ENCODE measurements around the gene ACLY.

ACLY gene

DNA sequence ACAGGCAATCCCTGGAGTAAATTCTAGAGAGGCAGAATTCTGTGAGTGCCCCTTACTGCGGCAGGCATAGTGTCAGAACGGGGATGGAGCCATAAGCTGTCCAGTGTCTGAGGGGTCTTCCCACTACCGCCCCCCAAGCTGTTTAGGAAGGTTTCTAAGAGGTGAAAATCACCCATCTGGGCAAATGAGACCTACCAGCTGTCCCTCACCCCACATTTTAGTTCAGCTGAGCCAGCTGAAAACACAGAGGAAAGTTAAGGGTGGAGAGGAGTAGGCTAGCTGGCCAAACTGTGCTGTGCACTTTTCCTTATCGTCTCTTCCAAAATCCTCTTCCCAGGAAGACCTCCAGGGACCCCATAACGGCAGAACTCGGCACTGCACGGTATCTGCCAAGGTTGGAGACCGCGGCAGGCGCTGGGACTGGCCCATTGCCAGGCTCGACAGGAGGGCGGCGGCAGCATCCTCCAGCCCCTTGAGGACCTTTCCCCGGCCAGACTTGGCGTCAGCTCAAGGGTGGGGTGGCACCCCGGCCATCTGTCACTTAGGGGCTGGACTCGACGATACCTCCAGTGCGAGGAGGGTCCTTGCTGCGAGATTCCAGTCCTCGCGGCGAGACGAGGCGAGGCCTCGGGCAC is 955 bp downstream of the ACLY start:
- peak overlapping the region; percentile 82 to 97 for H3K4me3 ChIP-seq (ENCODE audit: low read depth in 1 of 2, low read length in 1 of 2)
- peak overlapping the region; percentile 80 for H3K27ac ChIP-seq
- peaks cover 16 to 21% of the 10 kb centered on the region in 2 experiments for H3K4me1 ChIP-seq (ENCODE audit: control insufficient read depth in 1 of 2, insufficient read depth in 1 of 2, low read depth in 1 of 2, low read length in 1 of 2)
- no peaks in the 10 kb centered on the region for H3K9me3 ChIP-seq
- TF ChIP-seq CTCF (IDR thresholded peaks at IDR 0.05): no peak
- H3K27me3 ChIP-seq: no peaks in the 10 kb centered on the region
- peaks cover 10% of the 10 kb centered on the region for H3K36me3 ChIP-seq

DNA sequence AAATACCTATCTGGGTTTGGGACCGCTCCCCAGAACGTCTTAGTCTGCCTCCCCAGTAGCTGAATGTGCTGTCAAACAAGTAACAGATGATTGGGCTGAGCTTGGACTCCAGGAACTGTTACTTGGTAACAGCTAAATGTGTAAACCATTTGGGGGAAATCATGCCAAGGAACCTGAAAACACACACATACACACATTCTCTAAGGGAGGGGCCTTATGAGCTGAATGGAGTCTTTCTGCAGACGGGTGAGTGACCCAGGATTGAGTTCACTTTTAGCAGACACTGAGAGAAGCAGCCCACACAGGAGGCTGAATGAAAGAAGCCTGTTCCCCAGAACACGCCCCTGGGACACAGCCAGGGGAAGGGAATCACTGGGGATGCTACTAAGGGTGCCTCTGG is 1.6 kb downstream of the ACLY start:
- peaks cover 16% of the 10 kb centered on the region for H3K36me3 ChIP-seq
- no peaks in the 10 kb centered on the region for H3K27me3 ChIP-seq
- no peaks in the 10 kb centered on the region for H3K9me3 ChIP-seq
- H3K4me1 ChIP-seq (ENCODE audit: control insufficient read depth in 1 of 2, insufficient read depth in 1 of 2, low read depth in 1 of 2, low read length in 1 of 2): peaks cover 16 to 21% of the 10 kb centered on the region in 2 experiments
- H3K27ac ChIP-seq: no peak overlapping the region
- TF ChIP-seq CTCF (IDR thresholded peaks at IDR 0.05): no peak
- peak overlapping the region in 1 of 2 experiments; percentile 97 for H3K4me3 ChIP-seq (ENCODE audit: low read depth in 1 of 2, low read length in 1 of 2)

DNA sequence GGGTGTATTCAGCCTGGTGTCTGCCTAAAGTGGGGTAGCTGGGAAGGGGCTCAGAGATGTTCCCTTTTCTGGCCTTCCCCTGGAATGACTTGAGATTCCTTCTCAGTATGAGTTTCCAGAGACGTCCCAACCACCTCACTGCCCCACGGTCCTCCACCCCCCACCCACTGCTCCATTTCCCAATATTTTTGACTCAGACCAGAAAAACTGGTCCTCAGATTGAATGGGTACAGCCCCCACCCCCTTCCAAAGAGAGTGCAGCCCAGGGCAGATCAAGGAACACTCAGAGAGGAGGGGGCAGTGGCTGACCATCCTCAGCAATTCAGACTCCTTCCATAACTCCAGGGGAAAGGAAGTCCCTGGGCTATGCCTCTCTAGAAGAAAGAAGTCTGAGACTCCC is 3.2 kb downstream of the ACLY start:
- Histone ChIP-seq H3K27ac (no peak overlapping the region), H3K36me3 (peaks cover 32% of the 10 kb centered on the region), H3K27me3 (no peaks in the 10 kb centered on the region), H3K9me3 (no peaks in the 10 kb centered on the region), H3K4me1 (ENCODE audit: control insufficient read depth in 1 of 2, insufficient read depth in 1 of 2, low read depth in 1 of 2, low read length in 1 of 2) (peaks cover 16 to 21% of the 10 kb centered on the region in 2 experiments), H3K4me3 (ENCODE audit: low read depth in 1 of 2, low read length in 1 of 2) (no peak overlapping the region)
- TF ChIP-seq CTCF (IDR thresholded peaks at IDR 0.05): no peak

GRCh38 chr17:41915020-41915419 is 3.7 kb downstream of the ACLY start:
- Histone ChIP-seq H3K27ac (no peak overlapping the region), H3K27me3 (no peaks in the 10 kb centered on the region), H3K36me3 (peaks cover 38% of the 10 kb centered on the region), H3K4me1 (ENCODE audit: control insufficient read depth in 1 of 2, insufficient read depth in 1 of 2, low read depth in 1 of 2, low read length in 1 of 2) (peaks cover 16 to 21% of the 10 kb centered on the region in 2 experiments), H3K4me3 (ENCODE audit: low read depth in 1 of 2, low read length in 1 of 2) (no peak overlapping the region), H3K9me3 (no peaks in the 10 kb centered on the region)
- no peak for TF ChIP-seq CTCF (IDR thresholded peaks at IDR 0.05)

- peaks cover 14 to 17% of the 10 kb centered on the region in 2 experiments for H3K4me1 ChIP-seq (ENCODE audit: control insufficient read depth in 1 of 2, insufficient read depth in 1 of 2, low read depth in 1 of 2, low read length in 1 of 2)
- no peak for TF ChIP-seq CTCF (IDR thresholded peaks at IDR 0.05)
- H3K9me3 ChIP-seq: no peaks in the 10 kb centered on the region
- peaks cover 44% of the 10 kb centered on the region for H3K36me3 ChIP-seq
- no peak overlapping the region for H3K27ac ChIP-seq
- H3K27me3 ChIP-seq: no peaks in the 10 kb centered on the region
- H3K4me3 ChIP-seq (ENCODE audit: low read depth in 1 of 2, low read length in 1 of 2): no peak overlapping the region
These were observed 4.4 kb downstream of the ACLY start for GRCh38 chr17:41914358-41914766.
